Fibroblast of mammary gland (primary cell): Measurements from ENCODE around the gene ANKH.
"Not testable (repeated sequence)": the region's sequence is repeated elsewhere in the genome, so short reads cannot be mapped to it uniquely, and the experiment has no call there.

Source experiments
- DNase-seq: peaks from one replicate; pipeline ENCODE4 v3.0.0-alpha.2; 2010; ENCODE audit warnings: low read depth
- H3K4me3 ChIP-seq: 2 replicates; pipeline ENCODE4 v1.5.1; 2011; ENCODE audit warnings: low read depth, mild to moderate bottlenecking, low read length, moderate library complexity; ENCODE audit not compliant: control insufficient read depth
- CTCF ChIP-seq: conservative IDR thresholded peaks from 2 replicates; pipeline ENCODE4 v1.5.1; 2011; ENCODE audit warnings: low read depth, low read length, inconsistent platforms; ENCODE audit not compliant: control insufficient read depth, insufficient read depth

Gene ANKH

GRCh38 chr5:14810928-14811572 lies 60.5 kb downstream of the ANKH start:
- no peak for DNase-seq
- no peak overlapping the region for H3K4me3 ChIP-seq
- TF ChIP-seq CTCF: no peak

GRCh38 chr5:14810282-14810681 lies 61.3 kb downstream of the ANKH start:
- no peak for DNase-seq
- TF ChIP-seq CTCF: no peak
- H3K4me3 ChIP-seq: no peak overlapping the region

GRCh38 chr5:14809369-14810155 lies 62.0 kb downstream of the ANKH start:
- no peak overlapping the region for H3K4me3 ChIP-seq
- peak; percentile 95 for DNase-seq
- TF ChIP-seq CTCF: no peak

- no peak for TF ChIP-seq CTCF
- DNase-seq: peak; percentile 38
- H3K4me3 ChIP-seq: no peak overlapping the region
Measured at GRCh38 chr5:14807471-14807870, 64.1 kb downstream of the ANKH start.

GRCh38 chr5:14806456-14806855 lies 65.1 kb downstream of the ANKH start:
- no peak overlapping the region for H3K4me3 ChIP-seq
- no peak for TF ChIP-seq CTCF
- DNase-seq: peak; percentile 98

GRCh38 chr5:14802541-14802940 lies 69.0 kb downstream of the ANKH start:
- H3K4me3 ChIP-seq: no peak overlapping the region
- no peak for DNase-seq
- no peak for TF ChIP-seq CTCF

GRCh38 chr5:14801792-14802191 lies 69.8 kb downstream of the ANKH start:
- DNase-seq: no peak
- no peak overlapping the region for H3K4me3 ChIP-seq
- TF ChIP-seq CTCF: no peak

GRCh38 chr5:14797385-14797784 lies 74.2 kb downstream of the ANKH start:
- not testable (repeated sequence) for H3K4me3 ChIP-seq, DNase-seq
